Hematopoietic multipotent progenitor cell treated with erythropoietin and hydrocortisone succinate and interleukin-3 and kit ligand, for 6 days (in vitro differentiated cells): ENCODE results near the gene IL11.
"Not testable (repeated sequence)": the region's sequence is repeated elsewhere in the genome, so short reads cannot be mapped to it uniquely, and the experiment has no call there.

Source experiments
- DNase-seq: peaks from one replicate; pipeline ENCODE4 v3.0.0-alpha.2; 2015

Gene IL11

GRCh38 chr19:55348317-55349034 lies 21.8 kb downstream of the IL11 start:
- no peak for DNase-seq

DNA sequence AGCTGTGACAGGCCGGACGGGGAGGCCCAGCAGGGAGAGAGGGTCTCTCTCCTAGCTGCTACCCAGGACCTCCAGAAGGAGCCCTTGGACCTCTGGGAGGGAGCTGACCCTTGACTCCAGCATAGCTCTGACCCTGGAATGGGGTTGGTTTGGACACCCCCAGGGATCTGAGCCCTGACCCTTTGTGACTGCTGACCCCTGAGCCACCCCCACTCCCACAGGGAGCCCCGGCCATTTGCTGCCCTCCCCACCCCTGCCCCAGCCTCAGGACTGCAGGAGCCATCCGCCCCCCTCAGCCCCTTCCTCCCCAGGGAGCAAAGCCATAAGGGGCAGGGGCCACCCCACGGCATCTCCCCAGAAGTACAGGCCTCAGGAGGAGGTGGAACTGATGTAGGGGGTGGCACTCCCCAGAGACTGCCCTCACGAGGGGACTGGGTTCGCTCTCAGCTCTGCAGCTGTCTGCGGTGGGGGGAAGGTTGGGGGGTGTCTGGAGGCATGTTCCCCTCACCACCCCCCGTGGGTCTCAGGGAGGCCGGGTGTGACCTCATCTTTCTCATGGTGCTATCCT lies 22.7 kb downstream of the IL11 start:
- DNase-seq = no peak

DNA sequence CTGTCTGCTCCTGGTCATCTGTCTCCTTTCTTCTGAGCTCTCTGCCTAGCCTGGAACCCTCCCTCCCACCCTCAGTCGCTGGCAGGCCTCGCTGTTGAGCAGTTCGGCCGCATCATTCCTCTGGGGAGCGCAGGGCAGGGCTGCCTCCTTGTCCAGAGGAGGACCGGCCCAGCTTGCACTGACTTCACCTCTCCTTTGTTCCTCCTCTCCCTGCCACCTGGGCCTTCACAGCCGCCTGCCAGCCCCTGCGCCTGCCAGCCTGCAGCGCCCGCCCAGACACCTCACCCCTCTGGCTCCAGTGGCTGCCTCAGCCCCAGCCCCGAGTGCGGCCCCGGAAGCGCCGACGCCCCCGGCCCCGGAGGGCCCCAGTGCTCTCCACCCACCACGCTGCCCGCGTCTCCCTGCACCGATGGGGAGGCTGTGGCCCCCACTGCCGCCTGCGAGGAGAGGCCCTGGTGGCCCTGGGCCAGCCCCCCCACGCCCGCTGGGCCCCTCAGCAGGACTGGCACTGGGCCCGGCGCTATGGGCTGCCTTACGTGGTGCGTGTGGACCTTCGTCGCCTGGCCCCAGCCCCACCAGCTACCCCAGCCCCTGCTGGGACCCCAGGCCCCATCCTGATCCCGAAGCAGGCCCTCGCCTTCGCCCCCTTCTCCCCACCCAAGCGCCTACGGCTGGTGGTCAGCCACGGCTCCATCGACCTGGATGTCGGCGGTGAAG lies 23.4 kb downstream of the IL11 start:
- DNase-seq = no peak

- peak; percentile 78 for DNase-seq
Measured at GRCh38 chr19:55345818-55346724, 24.2 kb downstream of the IL11 start.

DNA sequence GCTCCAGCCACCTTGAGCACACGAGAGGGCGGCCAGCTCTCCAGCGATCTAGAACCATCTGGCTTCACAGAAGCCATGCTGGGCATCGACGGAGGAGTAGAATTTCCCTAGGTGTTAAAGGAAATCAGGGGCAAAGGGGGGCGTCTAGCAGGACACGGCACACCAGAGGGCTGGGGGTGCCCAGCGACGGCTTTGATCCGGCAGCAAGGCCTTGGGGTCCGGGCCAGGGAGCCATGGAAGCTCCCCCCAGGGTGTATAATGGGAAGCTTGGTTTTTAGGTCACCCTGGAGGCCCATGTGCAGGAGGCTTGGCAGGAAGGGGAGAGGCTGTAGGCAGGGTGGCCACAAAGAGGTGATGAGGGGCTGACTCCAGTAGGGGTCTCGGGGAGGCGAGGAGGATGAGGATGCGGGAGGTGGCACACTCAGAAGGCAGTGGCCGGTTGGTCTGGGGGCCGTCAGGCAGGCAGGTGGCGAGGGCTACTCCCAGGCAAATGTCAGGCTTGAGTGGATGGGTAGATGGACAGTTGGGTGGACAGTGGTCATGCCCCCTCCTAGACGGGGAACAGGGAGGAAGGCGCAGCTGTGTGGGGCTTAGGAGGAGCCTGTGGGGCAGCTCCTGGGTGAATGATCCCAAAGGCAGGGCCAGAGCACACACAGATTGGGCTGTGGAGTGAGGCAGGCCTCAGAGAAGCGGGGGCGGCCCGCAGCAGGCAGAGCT lies 25.0 kb downstream of the IL11 start:
- no peak for DNase-seq

DNA sequence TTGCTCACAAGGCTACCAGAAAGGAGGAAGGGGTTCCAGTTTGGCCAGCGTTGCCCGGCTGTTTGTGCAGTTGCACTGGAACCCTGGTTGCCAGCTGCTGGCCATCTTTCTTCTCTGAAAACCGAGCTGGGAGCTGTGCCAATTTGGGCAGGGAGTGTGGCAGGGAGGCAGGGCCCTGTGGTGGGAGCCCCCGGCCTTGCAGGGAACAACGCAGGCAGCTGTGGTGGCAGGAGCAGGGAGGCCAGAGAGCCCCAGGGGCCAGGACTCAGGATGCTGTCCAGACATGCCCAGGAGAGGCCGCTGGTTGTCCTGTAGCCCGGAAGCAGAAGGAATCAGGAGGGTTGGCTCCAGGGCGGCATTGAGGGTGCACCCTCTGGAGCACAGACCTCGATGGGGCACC lies 25.8 kb downstream of the IL11 start:
- peak; percentile 61 for DNase-seq

- DNase-seq = no peak
Measured at GRCh38 chr19:55341595-55342531, 28.4 kb downstream of the IL11 start.

DNA sequence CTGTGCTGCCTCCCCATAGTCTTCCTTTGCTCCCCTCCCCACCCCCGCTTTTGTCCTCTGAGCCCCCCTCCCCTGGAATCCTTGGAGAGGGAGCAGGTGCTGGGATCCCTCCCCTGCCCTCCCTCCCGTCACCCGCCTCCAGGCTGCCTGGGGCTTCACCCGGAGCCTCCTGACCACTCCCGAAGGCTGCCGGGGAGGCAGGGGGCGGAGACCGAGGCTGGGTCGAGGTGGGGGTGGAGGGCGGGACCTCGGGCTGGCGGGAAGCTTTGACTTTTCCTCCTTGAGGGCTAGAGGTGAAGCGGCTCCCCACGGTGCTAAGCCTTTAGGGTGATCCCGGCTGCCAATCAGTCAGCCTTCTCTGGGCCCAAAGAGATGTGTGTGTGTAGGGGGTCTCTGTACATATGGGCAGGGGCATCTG lies 29.1 kb downstream of the IL11 start:
- peak; percentile 90 for DNase-seq

- DNase-seq = peak; percentile 55
Measured at GRCh38 chr19:55340784-55341147, 29.5 kb downstream of the IL11 start.

- DNase-seq = peak; percentile 52
Measured at GRCh38 chr19:55339889-55340783, 30.1 kb downstream of the IL11 start.

DNA sequence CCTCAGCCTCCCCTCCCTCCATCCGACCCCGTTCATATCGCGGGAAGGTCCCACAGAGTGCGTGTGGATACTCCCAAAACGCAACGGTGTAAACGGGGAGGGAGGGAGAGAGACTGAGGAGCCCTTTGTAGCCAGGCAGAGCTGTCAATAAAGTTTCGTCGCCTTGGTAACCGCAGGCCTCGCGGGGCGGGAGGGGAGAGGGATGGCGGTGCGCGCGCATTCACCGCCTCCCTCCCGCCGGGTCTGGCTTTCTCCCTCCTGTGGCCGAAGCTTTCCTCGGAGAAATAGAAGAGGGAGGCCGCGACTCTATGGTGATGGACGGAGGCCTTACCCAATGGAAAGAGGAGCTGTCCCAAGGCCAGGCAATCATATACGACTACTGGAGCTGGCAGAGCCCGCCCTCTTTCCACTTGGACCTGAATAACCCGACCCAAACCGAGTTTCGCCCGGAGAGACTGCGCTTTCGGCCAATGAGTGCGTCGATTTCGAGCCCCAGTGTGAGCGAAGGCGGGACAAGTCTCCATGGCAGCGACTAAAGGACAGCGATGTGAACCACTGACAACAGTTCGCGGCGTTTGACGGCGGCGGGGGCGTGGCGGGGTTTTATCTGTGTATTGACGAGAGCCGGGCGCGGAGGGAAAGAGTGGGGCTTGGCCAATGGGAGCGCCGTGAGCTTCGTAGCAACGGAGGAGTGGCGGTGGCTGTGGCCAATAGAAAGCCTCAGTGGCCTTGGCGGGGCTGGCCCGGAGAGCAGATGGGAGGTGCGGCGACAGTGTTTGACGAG lies 31.0 kb downstream of the IL11 start, which contains the start of gene KMT5C:
Gene KMT5C, plus strand, starts transcription at position 772 of the 784 bp plus-strand sequence. CDS start 2,061 bp downstream, outside the sequence.
- peak; percentile 100 for DNase-seq

DNA sequence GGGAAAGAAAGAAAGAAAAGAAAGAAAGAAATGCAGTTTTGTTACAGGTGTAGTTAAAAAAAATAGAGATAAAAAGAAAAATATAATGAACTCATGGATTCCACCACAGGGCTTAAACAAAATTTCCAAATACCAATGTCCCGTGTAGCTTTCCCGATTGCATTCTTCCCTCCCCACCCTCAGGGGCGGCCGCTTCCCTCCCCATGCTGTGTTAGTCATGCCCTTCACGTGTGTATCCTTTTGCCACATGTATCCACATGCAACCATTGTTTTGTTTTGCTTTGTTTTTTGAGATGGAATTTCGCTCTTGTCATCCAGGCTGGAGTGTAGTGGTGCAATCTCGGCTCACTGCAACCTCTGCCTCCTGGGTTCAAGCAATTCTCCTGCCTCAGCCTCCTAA lies 34.2 kb downstream of the IL11 start:
- DNase-seq = no peak

DNA sequence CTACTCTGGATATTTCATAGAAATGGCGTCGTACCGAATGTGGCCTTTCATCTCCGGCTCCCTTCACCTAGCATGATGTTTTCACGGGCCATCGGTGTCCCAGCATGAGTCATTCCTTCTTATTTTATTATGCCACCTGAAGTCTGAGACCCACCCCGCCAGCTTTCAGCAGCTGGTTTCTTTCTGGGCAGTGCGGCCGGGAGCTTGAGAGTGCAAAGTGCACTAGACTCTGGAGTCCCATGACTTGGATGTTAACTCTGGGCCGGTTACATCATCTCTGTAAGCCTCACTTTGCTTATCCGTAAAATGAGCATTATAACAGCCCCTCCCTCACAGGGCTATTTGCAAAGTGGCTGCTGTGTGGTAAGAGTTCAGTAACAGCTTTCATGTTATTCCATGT lies 36.4 kb downstream of the IL11 start:
- DNase-seq = no peak

DNA sequence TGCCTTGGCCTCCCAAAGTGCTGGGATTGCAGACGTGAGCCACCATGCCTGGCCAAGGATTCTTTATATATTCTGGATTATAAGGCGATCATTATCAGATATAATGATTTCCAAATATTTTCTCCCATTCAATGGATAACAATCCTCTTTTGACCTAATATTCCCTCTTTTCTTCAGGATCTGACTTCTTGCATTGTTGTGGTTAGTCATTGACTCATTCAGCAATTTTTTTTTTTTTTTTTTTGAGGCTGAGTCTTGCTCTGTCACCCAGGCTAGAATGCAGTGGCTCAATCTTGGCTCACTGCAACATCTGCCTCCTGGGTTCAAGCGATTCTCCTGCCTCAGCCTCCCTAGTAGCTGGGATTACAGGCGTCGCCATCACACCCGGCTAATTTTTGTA lies 40.5 kb downstream of the IL11 start:
- not testable (repeated sequence) for DNase-seq

GRCh38 chr19:55328774-55329318 lies 41.4 kb downstream of the IL11 start:
- DNase-seq = not testable (repeated sequence)

GRCh38 chr19:55325172-55325571 lies 45.1 kb downstream of the IL11 start, which contains the start of gene TMEM150B:
TSS of gene TMEM150B (minus strand) at chr19:55325341. CDS start at chr19:55321036, 4,305 bp downstream.
- DNase-seq = peak; percentile 68

DNA sequence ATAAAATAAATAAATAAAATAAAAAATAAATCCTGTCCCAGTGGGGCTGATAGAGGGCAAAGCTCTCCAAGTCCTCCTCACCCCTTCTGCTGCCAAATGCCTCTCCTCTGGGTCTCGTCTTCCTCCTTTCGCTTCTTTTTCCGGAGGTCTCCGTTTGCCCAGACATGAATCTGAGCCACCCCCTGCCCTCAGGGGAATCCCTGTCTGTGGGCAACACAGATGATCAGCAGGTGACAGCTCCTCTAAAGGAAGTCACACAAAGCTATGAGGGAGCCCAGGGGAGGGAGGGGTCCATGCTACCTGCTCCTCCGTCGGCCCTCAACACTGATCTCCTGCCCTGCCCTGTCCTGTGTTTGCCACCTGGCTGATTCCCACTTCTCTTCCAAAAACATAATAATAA lies 45.6 kb downstream of the IL11 start:
- DNase-seq = no peak

GRCh38 chr19:55322204-55322885 lies 47.9 kb downstream of the IL11 start:
- no peak for DNase-seq
